GM13977 (cell line): ENCODE measurements around the gene BCL2L1.
A peak's percentile ranks its signal among the peaks of the same experiment; 100 is the strongest.

Source experiments
- DNase-seq: peaks from one replicate; pipeline ENCODE4 v3.0.0; 2012; ENCODE audit warnings: low spot score
- CTCF ChIP-seq: IDR thresholded peaks from 2 replicates; pipeline ENCODE4 v1.5.1; 2012; ENCODE audit warnings: mild to moderate bottlenecking, control low read depth; ENCODE audit not compliant: insufficient read depth; ENCODE audit errors: extremely low read depth, missing control alignments
- in situ Hi-C: fragments of 300-500 bp; cut with MboI; formaldehyde crosslinking; loops from one replicate; pipeline ENCODE4 v1.12.0; 2022; ENCODE audit warnings: low sequenced_read_pairs, low pct_unique_long_range_greater_than_20kb, mixed read lengths, inconsistent platforms; ENCODE audit not compliant: unreplicated experiment

Gene BCL2L1

GRCh38 chr20:31708736-31709534 is 13.7 kb downstream of the BCL2L1 start:
- in situ Hi-C loops, result no loop called here
- DNase-seq, result no peak

GRCh38 chr20:31707994-31708735 is 14.5 kb downstream of the BCL2L1 start:
- in situ Hi-C loops, result no loop called here
- no peak for DNase-seq
- no peak for TF ChIP-seq CTCF

More at GRCh38 chr20:31708736-31709534, 13.7 kb downstream of the BCL2L1 start:
- TF ChIP-seq CTCF, result no peak

GRCh38 chr20:31707258-31707615 is 15.4 kb downstream of the BCL2L1 start:
- in situ Hi-C loops, result no loop called here
- no peak for DNase-seq
- TF ChIP-seq CTCF, result no peak

GRCh38 chr20:31706607-31707257 is 15.9 kb downstream of the BCL2L1 start:
- no peak for DNase-seq
- in situ Hi-C loops, result no loop called here
- TF ChIP-seq CTCF, result no peak

GRCh38 chr20:31705598-31706597 is 16.8 kb downstream of the BCL2L1 start:
- no peak for TF ChIP-seq CTCF
- in situ Hi-C loops, result no loop called here

More at GRCh38 chr20:31705598-31706597, 16.8 kb downstream of the BCL2L1 start:
- peak; percentile 39 for DNase-seq
